ENCODE results near the gene ARHGAP15. TPM values are rescaled to one million over a fixed set of nuclear protein-coding genes. Genes with fewer than 3 reads are reported as not detected.

The ARHGAP15 gene
- total RNA-seq, 1 donor from 2014 or later, result 0.51 TPM

DNA sequence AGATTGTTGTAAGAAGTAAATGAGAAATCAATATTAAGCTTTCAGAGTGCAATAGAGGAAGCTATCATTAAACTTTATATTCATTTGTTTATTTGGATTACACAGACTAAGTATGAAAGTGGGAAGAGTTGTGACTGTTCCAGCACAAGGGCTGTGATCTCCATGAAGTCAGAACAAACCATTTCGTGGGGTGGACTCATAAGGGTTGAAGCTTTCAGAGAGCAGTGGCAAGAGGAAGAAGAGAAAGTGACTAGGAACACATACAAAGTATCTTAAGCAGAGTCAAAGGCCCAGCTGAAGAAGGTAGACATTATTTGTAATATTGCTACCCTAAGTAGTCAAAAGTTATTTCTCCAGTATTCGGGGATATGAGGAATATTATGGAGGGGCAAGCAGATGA, 117.0 kb downstream of the ARHGAP15 start:
- Mint-ChIP-seq H3K36me3 (no peaks in the 10 kb centered on the region), H3K4me1 (no peaks in the 10 kb centered on the region), H3K4me3 (no peak overlapping the region), H3K27ac (no peak overlapping the region), H3K9me3 (no peaks in the 10 kb centered on the region), H3K27me3 (ENCODE audit: low read depth) (peaks cover 20% of the 10 kb centered on the region)
- no peak for DNase-seq (ENCODE audit: low spot score in 2 of 2, unreplicated experiment in 2 of 2)
- TF ChIP-seq CTCF (IDR thresholded peaks at IDR 0.05; ENCODE audit: unreplicated experiment), result no peak

GRCh38 chr2:143246815-143247744, 117.9 kb downstream of the ARHGAP15 start:
- H3K4me3 Mint-ChIP-seq, result no peak overlapping the region

DNA sequence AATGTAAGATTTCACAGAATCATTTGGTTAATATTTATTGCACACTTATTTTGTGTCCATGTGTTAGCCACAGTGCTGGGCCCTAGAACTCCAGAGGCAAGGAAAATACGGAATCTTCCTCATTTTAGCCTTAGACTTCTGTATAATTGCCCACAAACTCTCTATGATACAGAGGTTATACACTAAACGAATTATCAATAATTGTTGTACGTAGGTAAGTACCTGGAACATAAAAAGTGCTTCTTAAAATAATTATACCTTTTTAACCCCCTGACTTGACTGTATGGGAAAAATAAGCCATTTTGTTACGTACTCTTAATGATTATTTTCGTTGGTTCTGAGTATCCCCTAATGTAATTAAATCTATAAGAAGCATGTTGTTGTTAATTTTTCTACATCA, 119.4 kb downstream of the ARHGAP15 start:
- no peaks in the 10 kb centered on the region for H3K4me1 Mint-ChIP-seq
- TF ChIP-seq CTCF (IDR thresholded peaks at IDR 0.05; ENCODE audit: unreplicated experiment), result no peak
- no peak overlapping the region for H3K4me3 Mint-ChIP-seq
- no peak overlapping the region for H3K27ac Mint-ChIP-seq
- no peaks in the 10 kb centered on the region for H3K9me3 Mint-ChIP-seq
- H3K27me3 Mint-ChIP-seq (ENCODE audit: low read depth), result peaks cover 29% of the 10 kb centered on the region
- DNase-seq (ENCODE audit: low spot score in 2 of 2, unreplicated experiment in 2 of 2), result no peak
- H3K36me3 Mint-ChIP-seq, result no peaks in the 10 kb centered on the region

More at GRCh38 chr2:143246815-143247744, 117.9 kb downstream of the ARHGAP15 start:
- no peaks in the 10 kb centered on the region for H3K9me3 Mint-ChIP-seq
- H3K27ac Mint-ChIP-seq, result no peak overlapping the region
- no peaks in the 10 kb centered on the region for H3K4me1 Mint-ChIP-seq
- H3K27me3 Mint-ChIP-seq (ENCODE audit: low read depth), result peaks cover 20% of the 10 kb centered on the region
- DNase-seq (ENCODE audit: low spot score in 2 of 2, unreplicated experiment in 2 of 2), result no peak
- TF ChIP-seq CTCF (IDR thresholded peaks at IDR 0.05; ENCODE audit: unreplicated experiment), result no peak
- H3K36me3 Mint-ChIP-seq, result no peaks in the 10 kb centered on the region

DNA sequence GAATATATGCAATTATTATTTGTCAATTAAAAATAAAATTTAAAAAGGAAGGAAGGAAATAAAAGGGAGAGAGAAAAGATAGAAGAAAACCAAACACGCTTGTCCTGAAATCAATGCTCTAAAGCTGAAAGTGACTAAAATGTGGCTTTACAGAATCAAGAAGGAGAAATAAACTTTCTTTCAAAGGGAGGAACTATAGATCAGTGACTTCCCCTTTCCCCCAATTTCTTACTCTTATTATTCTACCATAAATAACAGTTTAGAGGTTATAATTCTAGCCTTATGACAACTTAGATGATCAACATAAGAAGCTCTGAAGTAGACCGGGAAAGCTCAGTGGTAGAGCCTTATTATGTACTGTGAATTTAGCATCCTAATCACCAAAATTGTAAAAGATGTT, 122.5 kb downstream of the ARHGAP15 start:
- H3K27ac Mint-ChIP-seq, result no peak overlapping the region
- peaks cover 38% of the 10 kb centered on the region for H3K27me3 Mint-ChIP-seq (ENCODE audit: low read depth)
- no peak for TF ChIP-seq CTCF (IDR thresholded peaks at IDR 0.05; ENCODE audit: unreplicated experiment)
- no peaks in the 10 kb centered on the region for H3K4me1 Mint-ChIP-seq
- H3K36me3 Mint-ChIP-seq, result no peaks in the 10 kb centered on the region
- H3K4me3 Mint-ChIP-seq, result no peak overlapping the region
- DNase-seq (ENCODE audit: low spot score in 2 of 2, unreplicated experiment in 2 of 2), result no peak
- H3K9me3 Mint-ChIP-seq, result no peaks in the 10 kb centered on the region

- Mint-ChIP-seq H3K36me3 (no peaks in the 10 kb centered on the region), H3K4me3 (no peak overlapping the region), H3K27me3 (ENCODE audit: low read depth) (peaks cover 37% of the 10 kb centered on the region), H3K27ac (no peak overlapping the region), H3K4me1 (no peaks in the 10 kb centered on the region), H3K9me3 (no peaks in the 10 kb centered on the region)
- no peak for DNase-seq (ENCODE audit: low spot score in 2 of 2, unreplicated experiment in 2 of 2)
- no peak for TF ChIP-seq CTCF (IDR thresholded peaks at IDR 0.05; ENCODE audit: unreplicated experiment)
Measured at GRCh38 chr2:143252138-143252907, 123.1 kb downstream of the ARHGAP15 start.

All from mesothelial cell of epicardium (in vitro differentiated cells).